ENCODE measurements around the gene ZNF787. TPM values are rescaled to one million over a fixed set of nuclear protein-coding genes. Genes with fewer than 3 reads are reported as not detected.

Gene ZNF787
- total RNA-seq, 1 donor from 2014 or later: 38.2 TPM

GRCh38 chr19:56144376-56144775, 23.3 kb upstream of the ZNF787 start:
- no peak for DNase-seq (ENCODE audit: low spot score)

GRCh38 chr19:56142897-56143434, 21.9 kb upstream of the ZNF787 start:
- no peak for DNase-seq (ENCODE audit: low spot score)

GRCh38 chr19:56142087-56142787, 21.1 kb upstream of the ZNF787 start:
- peak; percentile 76 for DNase-seq (ENCODE audit: low spot score)

GRCh38 chr19:56141417-56141993, 20.4 kb upstream of the ZNF787 start:
- DNase-seq (ENCODE audit: low spot score): no peak

GRCh38 chr19:56140583-56141416, 19.7 kb upstream of the ZNF787 start, which contains the start of gene ZNF444:
ZNF444 (plus strand) TSS chr19:56141287; CDS start chr19:56146912, 5,625 bp downstream.
- DNase-seq (ENCODE audit: low spot score): peak; percentile 99

- DNase-seq (ENCODE audit: low spot score): no peak
These were observed 18.9 kb upstream of the ZNF787 start for GRCh38 chr19:56139847-56140582.

GRCh38 chr19:56138069-56138468, 17.0 kb upstream of the ZNF787 start:
- DNase-seq (ENCODE audit: low spot score): no peak

GRCh38 chr19:56137405-56137804, 16.3 kb upstream of the ZNF787 start:
- DNase-seq (ENCODE audit: low spot score): peak; percentile 76

- DNase-seq (ENCODE audit: low spot score): no peak
These were observed 15.3 kb upstream of the ZNF787 start for GRCh38 chr19:56136362-56136761.

GRCh38 chr19:56134654-56134921, 13.5 kb upstream of the ZNF787 start:
- DNase-seq (ENCODE audit: low spot score): no peak

- no peak for DNase-seq (ENCODE audit: low spot score)
These were observed 13.0 kb upstream of the ZNF787 start for GRCh38 chr19:56133858-56134653.

GRCh38 chr19:56132316-56132822, 11.3 kb upstream of the ZNF787 start:
- DNase-seq (ENCODE audit: low spot score): no peak

- no peak for DNase-seq (ENCODE audit: low spot score)
These were observed 10.6 kb upstream of the ZNF787 start for GRCh38 chr19:56131651-56132050.

- no peak for DNase-seq (ENCODE audit: low spot score)
These were observed 8.9 kb upstream of the ZNF787 start for GRCh38 chr19:56130006-56130405.

GRCh38 chr19:56126983-56127780, 6.1 kb upstream of the ZNF787 start:
- DNase-seq (ENCODE audit: low spot score): no peak

- no peak for DNase-seq (ENCODE audit: low spot score)
These were observed 4.9 kb upstream of the ZNF787 start for GRCh38 chr19:56125806-56126590.

GRCh38 chr19:56124578-56124977, 3.5 kb upstream of the ZNF787 start:
- no peak for DNase-seq (ENCODE audit: low spot score)

GRCh38 chr19:56123266-56123891, 2.3 kb upstream of the ZNF787 start:
- no peak for DNase-seq (ENCODE audit: low spot score)

Data from mucosa of gallbladder (tissue), 1 donor.